ENCODE measurements around the gene HCRTR1.

The HCRTR1 gene

GRCh38 chr1:31598980-31599379, 18.5 kb upstream of the HCRTR1 start:
- no peak for DNase-seq

GRCh38 chr1:31600641-31601040, 16.8 kb upstream of the HCRTR1 start:
- DNase-seq, result no peak

- DNase-seq, result no peak
Observed at GRCh38 chr1:31602081-31602480, 15.4 kb upstream of the HCRTR1 start.

GRCh38 chr1:31605908-31606427, 11.5 kb upstream of the HCRTR1 start:
- no peak for DNase-seq

GRCh38 chr1:31607360-31607759, 10.1 kb upstream of the HCRTR1 start:
- DNase-seq, result no peak

- DNase-seq, result no peak
Observed at GRCh38 chr1:31609514-31610118, 7.9 kb upstream of the HCRTR1 start.

- DNase-seq, result no peak
Observed at GRCh38 chr1:31614414-31615005, 3.0 kb upstream of the HCRTR1 start.

- no peak for DNase-seq
Observed at GRCh38 chr1:31615414-31615813, 2.1 kb upstream of the HCRTR1 start.

GRCh38 chr1:31615939-31616338, 1.6 kb upstream of the HCRTR1 start:
- no peak for DNase-seq

GRCh38 chr1:31617916-31618746, 642 bp downstream of the HCRTR1 start:
- no peak for DNase-seq

- DNase-seq, result no peak
Observed at GRCh38 chr1:31618916-31619846, 1.7 kb downstream of the HCRTR1 start.

- DNase-seq, result no peak
Observed at GRCh38 chr1:31620631-31621497, 3.4 kb downstream of the HCRTR1 start.

- DNase-seq, result no peak
Observed at GRCh38 chr1:31621498-31621820, 4.0 kb downstream of the HCRTR1 start.

GRCh38 chr1:31621847-31622730, 4.6 kb downstream of the HCRTR1 start:
- DNase-seq, result no peak

- no peak for DNase-seq
Observed at GRCh38 chr1:31623365-31623764, 5.9 kb downstream of the HCRTR1 start.

GRCh38 chr1:31624309-31624708, 6.8 kb downstream of the HCRTR1 start:
- DNase-seq, result no peak

- no peak for DNase-seq
Observed at GRCh38 chr1:31624731-31625514, 7.4 kb downstream of the HCRTR1 start.

- DNase-seq, result no peak
Observed at GRCh38 chr1:31625561-31626222, 8.2 kb downstream of the HCRTR1 start.

Measured in NCI-H526 treated with DMSO at 0.1 percent for 48 hours (cell line).